SKM-1 treated with dmso at 0.1 percent for 144 hours (cell line): ENCODE data around the gene PHACTR2.
"Not testable (repeated sequence)": the region's sequence is repeated elsewhere in the genome, so short reads cannot be mapped to it uniquely, and the experiment has no call there.

ENCODE experiments used
- DNase-seq: peaks from one replicate; lab custom pipeline; 2025; ENCODE audit not compliant: unreplicated experiment; lab: John Stamatoyannopoulos, UW

PHACTR2 gene

DNA sequence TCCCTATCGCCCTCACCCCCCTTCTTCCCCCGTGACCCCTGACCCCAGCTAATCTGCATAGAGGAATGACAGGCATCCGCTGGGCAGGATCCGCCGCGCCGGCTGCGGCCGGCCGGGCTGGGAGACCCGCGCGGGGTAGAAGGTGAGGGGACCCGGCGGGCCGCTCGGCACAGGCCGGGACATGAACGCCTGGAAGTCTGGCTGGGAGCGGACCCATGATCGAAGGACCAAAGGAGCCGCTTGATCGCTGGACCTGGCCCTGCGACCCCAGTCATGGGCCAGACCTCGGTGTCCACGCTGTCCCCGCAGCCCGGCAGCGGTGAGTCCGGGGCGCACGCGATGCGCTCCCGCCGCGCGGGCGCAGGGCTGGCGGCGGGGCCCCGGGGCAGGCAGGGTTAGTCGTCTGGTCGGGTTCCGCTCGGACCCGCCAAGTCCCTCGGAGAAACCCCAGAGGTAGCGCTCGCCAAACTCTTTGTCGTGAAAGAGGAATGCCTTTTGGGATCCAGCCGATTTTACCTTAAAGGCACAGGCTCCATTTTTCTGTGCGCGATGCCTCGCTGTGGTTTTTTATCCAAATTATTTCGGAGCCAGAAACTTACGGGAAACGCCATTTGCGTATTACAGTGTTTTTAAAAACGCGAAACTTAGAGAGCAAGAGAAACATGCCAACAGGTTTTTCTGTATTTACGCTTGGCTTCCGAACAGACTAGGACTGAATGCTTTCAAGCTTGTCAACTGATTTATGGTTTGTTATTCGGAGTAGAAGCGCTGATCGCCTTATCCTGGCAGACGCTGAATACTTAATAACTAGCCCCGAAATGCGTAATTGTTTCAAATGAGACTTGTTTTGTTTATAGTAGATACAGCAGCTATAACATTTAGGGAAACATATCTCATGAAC lies at the start of gene PHACTR2:
Gene PHACTR2, plus strand, starts transcription at position 75 of the 901 bp plus-strand sequence. Its CDS starts 199 bp downstream, at position 274.
- peak; percentile 19 for DNase-seq

DNA sequence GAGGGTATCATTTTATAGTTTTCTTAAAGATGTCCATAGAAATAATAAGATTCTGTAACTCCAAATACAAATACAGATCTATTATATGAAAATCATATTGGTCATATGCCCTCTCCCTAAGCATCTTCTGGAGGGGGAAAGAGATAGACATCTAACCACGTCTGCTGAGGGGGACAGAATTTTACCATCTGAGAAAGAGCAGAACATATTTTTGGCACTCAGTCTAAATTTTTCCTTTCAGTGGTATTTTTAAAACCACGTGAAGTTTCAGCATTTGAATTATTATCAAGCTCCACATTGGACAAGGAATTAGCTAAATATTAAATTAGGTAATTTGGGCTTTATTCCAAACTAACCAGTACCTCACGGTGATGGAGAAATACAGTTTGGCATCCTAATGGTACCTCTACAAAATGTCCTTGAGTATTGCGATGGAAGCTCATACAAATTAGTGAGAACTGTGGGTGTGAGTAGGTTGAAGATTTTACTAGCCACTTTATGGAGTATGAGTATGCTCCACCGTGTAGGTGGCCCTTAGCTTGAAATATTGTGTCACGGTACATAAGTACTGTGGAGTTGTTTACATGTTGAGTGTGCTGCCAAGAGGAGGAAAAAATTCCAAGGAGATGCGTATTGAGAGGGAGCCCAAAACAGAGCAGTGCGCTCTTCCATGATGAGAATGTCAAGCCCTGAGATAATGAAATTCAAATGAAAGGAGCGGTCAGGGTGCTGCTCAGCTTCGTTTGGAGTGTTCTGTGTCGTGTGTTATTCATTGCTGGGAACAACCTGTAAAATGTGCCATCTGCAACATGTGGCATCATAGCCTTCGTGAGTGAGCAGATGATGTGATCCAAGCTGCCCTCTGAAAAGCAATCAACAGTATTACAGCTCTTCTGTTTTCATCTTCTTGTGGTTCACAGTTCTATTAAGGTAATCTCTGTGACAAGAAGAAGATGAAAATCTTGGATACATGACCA lies 48.4 kb upstream of the PHACTR2 start:
- DNase-seq = no peak

DNA sequence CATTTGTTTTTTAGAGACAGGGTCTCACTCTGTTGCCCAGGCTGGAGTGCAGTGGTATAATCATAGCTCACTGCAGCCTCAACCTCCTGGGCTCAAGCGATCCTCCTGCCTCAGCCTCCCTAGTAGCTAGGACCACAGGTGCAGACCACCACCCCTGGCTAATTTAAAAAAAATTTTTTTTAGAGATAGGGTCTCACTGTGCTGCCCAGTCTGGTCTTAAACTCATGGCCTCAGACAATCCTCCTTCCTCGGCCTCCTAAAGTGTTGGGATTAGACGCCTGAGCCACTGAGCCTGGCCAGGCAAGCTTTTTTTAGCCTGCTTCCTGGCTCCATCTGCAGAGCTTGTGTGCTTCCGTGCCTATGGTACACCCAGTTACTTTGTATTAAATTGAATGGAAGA lies 46.6 kb upstream of the PHACTR2 start:
- DNase-seq = not testable (repeated sequence)

DNA sequence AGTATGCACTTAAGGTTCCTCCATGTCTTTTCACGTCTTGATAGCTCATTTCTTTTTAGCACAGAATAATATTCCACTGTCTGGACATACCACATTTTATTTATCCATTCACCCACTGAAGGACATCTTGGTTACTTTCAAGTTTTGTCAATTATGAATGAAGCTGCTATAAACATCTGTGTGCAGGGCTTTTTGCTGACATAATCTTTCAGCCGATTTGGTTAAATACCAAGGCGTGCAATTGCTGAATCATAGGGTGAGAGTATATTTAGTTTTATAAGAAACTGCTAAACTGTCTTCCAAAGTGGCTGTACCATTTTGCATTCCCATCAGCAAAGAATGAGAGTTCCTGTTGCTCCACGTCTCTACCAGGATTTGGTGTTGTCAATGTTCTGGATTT lies 44.9 kb upstream of the PHACTR2 start:
- DNase-seq = no peak

DNA sequence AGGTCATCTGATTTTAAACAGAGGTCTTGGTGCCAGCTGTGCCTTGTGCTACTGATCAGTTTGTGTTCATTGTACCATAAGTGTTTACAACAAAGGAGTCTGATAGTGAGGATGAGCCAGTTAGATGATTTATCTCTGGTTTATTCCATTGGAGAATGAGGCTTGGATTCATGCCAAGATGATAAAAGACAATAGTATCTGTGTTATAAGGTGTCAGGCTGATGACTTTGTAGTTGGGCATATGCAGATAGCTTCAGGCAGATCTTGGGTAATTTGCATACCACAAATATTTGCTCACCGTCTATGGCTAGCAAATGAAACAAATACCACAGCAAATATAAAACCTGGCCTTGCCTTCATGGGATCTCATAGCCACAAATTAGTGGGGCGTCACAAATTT lies 43.3 kb upstream of the PHACTR2 start:
- no peak for DNase-seq

DNA sequence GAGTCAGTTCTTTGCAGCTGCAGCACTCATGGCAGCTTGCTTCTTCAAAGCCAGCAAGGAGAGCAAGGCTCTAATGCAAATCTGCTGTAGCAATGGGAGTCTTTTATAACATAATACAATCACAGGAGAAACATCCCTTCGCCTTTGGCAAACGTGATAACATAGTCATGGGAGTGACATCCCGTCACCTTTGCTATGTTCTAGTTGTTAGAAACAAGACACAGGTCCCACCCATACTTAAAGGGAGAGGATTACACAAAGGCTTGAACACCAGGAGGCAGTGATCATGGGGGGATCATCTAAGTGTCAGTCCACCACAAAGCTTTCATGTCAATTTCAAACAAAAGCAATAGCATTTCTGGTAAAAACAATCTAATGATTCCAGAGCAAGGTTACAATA lies 40.1 kb upstream of the PHACTR2 start:
- DNase-seq = no peak

DNA sequence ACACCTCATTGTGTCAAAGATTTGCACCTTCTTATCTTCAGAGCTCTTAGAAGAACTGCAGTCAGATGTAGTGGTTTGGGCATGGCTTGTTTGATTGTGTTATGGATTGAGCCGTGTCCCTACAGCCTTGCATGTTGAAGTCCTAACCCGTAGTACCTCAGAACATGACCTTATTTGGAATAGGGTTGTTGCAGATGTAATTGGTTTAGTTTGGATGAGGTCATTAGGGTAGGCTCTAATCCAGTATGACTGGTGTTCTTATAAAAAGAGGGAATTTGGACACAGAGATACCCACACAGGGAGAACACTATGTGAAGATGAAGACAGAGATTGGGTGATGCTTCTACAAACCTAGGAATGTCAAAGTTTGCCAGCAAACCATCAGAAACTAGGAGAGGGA lies 35.4 kb upstream of the PHACTR2 start:
- DNase-seq = no peak

DNA sequence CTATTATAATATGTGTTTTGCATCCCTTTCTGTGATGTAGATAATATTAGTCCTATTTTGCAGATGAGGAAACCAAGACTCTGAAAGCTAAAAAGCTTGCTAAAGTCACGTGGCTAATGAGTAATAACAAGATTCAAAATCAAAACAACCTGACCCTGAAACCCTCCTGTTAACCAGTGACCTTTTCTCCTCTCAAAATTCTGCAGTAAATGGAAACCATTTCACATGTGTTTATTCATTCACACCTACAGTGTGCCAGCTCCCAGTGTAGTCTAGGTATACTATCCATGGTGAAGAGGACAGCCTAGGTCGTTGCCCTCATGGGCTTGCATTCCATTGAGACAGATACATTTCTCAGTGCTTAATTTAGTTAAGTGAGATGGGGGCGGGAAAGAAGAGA lies 30.6 kb upstream of the PHACTR2 start:
- no peak for DNase-seq

DNA sequence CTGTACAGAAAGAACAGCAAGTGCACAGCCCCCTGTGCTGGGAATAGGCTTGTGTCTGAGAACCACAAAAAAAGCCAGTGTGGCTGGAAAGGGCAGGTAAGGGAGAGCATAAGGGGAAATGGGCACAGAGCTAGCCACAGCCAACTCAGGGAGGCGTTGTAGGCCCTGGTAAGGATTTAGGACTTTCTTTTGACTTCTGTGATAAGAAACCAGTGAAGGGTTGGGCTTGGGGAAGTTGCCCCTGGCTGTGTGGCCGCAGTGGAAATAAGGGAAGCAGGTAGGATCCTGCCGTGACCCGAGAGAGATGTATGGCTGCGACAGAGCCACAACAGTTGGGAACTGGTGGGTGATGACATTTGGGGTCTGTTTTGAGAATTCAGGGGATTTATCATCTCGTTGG lies 30.0 kb upstream of the PHACTR2 start:
- DNase-seq = no peak

DNA sequence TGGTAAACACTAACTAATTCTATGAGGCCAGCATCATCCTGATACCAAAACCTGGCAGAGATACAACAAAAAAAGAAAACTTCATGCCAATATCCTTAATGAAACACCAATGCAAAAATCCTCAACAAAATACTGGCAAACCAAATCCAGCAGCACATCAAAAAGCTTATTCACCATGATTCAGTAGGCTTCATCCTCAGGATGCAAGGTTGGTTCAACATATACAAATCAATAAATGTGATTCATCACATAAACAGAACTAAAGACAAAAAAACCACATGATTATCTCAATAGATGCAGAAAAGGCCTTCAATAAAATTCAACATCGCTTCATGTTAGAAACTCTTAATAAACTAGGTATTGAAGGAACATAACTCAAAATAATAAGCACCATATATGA lies 28.4 kb upstream of the PHACTR2 start:
- DNase-seq = not testable (repeated sequence)

DNA sequence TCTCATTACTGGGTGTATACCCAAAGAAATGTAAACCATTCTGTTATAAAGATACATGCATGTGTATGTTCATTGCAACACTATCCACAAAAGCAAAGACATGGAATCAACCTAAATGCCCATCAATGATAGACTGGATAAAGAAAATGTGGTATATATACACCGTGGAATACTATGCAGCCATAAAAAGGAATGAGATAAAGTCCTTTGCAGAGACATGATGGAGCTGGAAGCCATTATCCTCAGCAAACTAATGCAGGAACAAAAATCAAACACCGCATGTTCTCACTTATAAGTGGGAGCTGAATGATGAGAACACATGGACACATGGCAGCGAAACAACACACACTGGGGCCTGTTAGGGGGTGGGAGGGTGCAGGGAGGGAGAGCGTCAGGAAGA lies 26.4 kb upstream of the PHACTR2 start:
- not testable (repeated sequence) for DNase-seq

DNA sequence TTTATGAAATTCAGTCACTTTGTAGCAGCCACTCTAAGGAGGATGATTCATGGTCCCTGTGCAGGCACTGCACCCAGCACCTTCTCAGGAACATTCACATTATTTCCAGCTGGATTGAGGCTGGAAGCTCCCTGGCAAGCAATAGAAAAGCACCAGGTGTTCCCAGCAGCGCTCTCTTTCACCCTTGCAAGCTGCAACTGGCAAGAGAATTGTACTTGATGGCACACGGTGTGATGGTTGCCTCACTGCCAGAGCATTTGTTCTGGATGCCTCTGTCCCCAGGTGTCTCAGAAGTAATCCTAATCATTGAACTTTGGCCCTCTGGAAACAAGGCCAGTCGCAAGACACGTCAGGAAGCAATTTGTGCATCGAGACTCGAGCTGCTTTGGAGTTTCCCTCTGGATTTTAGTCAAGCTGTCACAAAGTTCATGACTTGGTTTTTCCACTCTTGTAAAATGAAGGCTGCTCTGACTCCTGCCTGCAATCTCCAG lies 24.9 kb upstream of the PHACTR2 start:
- DNase-seq = no peak

DNA sequence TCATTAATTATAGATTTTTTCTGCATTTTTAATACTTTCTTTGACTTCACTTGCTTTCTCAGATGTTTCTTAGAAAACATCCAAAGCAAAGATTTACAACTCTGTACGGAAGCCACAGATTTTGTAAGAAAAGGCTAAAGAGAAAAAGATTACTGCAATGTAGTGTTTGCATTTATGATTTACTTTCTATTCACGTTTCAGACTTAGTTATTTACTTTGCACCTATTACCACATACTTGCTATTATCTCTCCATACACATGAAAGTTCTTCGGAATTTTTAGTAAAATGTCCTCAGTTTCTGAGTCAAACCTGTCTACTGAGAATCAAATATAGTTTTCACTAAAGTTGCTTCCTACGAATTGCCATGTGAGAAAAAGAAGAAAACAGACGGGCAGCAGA lies 22.2 kb upstream of the PHACTR2 start:
- DNase-seq = no peak

DNA sequence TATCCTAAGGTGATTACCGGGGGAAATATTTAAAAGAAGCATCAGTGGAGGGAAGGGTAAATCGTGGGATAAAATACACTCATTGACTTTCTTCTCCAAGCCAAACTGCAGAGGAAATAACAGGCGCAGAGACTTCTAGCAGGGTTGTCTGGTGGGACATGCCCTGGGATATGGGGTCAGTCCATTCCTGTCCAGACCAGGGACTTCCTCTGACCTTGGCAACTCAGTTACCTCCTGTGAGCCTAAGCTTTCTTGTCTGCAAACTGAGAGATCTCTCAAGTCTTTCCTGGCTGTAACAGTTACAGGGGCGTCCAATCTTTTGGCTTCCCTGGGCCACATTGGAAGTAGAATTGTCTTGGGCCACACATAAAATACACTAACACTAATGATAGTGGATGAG lies 21.7 kb upstream of the PHACTR2 start:
- no peak for DNase-seq

DNA sequence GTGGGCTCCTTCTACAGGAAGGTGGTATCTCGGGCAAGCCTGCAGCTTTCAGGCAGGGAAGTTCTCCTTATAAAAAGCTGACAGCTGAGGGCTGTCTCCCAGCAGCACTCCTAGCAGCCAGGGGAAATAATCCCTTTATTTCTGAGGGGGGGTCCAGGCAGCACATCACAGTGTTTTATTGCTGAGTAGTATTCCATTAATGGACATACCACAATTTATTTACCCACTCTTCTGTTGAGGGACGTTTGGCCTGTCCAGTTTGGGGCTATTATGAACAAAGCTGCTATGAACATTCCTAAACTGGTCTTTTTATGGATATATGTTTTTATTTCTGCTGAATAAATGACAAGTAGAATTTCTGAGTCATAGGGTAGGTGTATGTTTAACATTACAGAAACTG lies 20.0 kb upstream of the PHACTR2 start:
- DNase-seq = no peak

DNA sequence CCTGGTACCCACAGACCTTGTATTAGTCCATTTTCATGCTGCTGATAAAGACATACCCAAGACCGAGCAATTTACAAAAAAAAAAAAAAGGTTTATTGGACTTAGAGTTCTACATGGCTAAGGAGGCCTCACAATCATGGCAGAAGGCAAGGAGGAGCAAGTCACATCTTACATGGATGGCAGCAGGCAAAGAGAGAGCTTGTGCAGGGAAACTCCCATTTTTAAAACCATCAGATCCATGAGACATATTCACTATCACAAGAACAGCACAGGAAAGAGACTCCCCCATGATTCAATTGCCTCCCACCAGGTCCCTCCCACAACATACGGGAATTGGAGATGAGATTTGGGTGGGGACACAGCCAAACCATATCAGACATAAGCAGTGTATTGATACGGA lies 17.6 kb upstream of the PHACTR2 start:
- not testable (repeated sequence) for DNase-seq

DNA sequence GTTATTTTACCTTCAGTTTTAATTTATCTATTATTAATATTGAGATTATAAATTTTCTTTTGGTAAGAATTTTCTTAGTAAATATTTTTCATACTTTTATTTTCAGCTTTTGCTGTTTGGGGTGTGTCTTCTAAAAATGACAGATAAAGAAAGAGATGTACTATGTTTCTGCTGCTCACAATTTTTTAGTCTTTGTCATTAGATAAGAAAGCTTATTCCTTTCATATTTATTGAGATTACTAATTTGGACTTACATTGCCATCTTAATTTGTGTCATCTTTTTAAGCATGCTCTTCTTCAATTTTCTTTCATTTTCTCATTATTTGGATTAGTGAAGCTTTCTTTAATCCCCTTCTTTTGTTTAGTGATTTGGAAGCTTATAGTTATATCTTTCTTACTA lies 13.6 kb upstream of the PHACTR2 start:
- DNase-seq = no peak

DNA sequence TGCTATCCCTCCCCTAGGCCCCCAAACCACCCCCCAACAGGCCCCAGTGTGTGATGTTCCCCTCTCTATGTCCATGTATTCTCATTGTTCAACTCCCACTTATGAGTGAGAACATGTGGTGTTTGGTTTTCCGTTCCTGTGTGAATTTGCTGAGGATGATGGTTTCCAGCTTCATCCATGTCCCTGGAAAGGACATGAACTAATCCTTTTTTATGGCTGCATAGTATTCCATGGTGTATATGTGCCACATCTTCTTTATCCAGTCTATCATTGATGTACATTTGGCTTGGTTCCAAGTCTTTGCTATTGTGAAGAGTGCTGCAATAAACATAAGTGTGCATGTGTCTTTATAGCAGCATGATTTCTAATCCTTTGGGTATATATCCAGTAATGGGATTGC lies 11.8 kb upstream of the PHACTR2 start:
- DNase-seq = not testable (repeated sequence)

DNA sequence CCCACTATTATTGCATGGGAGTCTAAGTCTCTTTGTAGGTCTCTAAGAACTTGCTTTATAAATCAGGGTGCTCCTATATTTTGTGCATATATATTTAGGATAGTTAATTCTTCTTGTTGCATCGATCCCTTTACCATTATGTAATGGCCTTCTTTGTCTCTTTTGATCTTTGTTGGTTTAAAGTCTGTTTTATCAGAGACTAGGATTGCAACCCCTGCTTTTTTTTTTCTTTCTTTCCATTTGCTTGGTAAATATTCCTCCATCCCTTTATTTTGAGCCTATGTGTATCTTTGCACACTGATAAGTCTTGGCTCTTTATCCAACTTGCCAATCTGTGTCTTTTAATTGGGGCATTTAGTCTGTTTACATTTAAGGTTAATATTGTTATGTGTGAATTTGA lies 8.3 kb upstream of the PHACTR2 start:
- DNase-seq = not testable (repeated sequence)

DNA sequence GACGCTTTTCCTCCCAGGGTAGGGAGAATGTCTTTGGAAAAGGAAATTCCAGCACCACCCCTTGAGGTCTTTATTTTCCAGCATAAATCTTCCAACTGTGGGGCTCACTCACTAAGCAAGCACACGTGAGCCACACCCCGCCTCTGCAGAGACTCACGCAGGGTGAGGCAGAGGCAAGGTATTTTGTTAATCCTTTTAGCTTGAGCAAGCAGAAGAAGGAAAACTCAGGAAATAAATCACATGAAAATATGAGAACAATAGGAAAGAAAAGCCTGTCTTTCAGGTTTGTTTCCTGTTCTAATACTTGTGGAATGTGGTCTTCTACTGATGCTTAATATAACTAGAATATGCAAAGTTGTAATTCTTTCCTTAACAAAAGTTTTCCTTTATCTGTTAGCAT lies 4.1 kb upstream of the PHACTR2 start:
- DNase-seq = no peak

DNA sequence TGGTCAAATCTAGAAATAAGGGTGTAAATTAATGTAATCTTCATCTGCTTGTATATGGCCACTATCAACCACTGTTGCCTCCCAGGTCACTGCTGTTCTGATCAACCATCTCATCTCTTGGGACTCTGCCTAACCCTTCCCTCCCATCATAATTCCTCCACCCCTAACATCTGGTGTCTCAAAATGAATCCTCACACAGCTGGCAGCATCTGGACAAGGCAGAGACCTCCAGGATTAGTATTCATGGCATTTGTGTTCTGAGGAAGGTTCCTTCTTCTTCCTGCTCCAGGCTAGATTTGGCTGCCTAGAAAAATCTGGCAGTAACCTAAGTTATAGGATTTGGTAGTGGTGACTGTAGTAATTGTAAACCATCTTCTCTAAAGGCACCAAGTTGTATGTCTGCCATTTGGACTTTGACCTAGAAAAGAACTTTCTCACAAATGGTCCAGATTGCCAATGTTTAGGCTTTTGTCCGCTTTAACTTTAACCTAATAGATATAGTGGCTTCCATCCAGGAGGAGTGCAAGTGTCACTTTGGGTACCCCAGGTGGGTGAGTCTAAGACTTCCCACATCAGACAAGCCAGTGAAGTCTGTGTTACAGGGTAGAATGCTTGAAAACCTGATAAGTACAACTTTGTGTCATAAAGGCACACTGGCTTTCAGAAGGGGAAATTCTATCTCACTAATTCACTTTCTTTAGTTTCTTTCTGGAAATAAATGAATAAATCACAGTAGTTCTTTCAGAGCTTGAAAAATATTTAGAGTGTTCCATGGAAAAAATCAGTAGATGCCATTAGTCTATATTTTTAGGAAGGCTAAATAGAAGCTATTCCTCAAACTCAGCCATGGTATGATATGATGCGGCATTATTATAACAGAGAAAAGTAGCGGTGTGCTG lies 3.0 kb upstream of the PHACTR2 start:
- DNase-seq = no peak
